NCI-H1092 (cell line): ENCODE data around the gene POR.
"Not testable (repeated sequence)": the region's sequence is repeated elsewhere in the genome, so short reads cannot be mapped to it uniquely, and the experiment has no call there.

ENCODE experiments used
- DNase-seq: peaks from one replicate; lab custom pipeline; 2025; lab: John Stamatoyannopoulos, UW

POR gene

DNA sequence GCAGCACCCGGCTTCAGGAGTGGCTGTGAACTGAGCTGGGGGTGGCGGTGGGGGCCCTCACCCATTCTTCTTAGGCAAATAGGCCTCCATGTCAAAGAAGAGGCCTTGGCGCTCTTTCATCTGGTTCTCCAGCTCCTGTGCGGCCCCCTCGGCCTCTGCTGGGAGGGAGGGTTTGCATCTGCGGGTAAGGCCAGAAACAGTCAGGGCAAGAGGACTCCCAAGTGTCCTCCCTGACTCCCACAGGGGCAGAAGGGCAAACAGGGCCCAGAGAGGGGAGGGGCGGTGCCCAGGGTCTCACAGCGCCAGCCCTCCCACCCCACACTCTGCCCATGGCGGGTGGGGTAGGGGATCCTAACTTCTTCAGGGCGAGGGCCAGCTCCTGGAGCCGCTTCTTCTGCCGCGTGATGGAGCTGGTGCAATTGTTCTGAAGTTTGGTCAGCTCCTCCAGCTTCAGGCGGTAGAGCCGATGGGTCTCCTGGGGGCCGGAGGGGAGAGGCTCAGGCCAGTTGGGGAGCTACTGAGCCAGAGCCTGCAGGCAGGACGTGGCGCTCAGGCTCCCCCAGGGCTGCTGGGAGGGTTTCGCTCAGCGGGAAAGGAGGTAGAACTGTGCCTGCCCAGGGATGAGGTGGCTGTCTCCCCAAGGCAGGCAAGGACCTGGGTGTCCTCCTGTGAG, 77.3 kb downstream of the POR start:
- no peak for DNase-seq

GRCh38 chr7:75993689-75994387, 78.9 kb downstream of the POR start:
- no peak for DNase-seq

GRCh38 chr7:75994388-75995051, 79.6 kb downstream of the POR start, which contains the start of gene TMEM120A:
Gene TMEM120A, minus strand, starts transcription at chr7:75994595. Its CDS starts 25 bp downstream, at chr7:75994570.
- peak; percentile 88 for DNase-seq

- DNase-seq: no peak
These were observed 80.1 kb downstream of the POR start for GRCh38 chr7:75995052-75995471.

DNA sequence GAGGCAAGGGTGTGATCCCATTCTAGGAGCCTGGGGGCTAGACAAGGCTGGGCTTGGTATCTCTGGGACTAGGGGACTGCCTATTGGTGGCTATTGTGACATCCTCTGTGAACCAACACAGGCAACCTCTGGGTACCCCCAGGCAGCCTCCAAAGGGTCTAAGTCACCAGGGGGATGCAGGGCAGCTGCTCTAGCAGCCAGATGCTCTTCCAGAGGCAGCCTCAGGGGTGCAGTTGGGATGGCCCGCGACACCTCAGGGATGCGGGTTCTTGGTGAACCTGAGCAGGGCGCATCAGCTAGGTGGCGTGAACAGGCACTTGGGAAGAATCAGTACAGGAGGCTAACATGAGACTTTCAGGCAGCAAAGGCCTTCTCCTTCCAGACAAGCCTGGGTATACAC, 81.0 kb downstream of the POR start:
- DNase-seq: no peak

GRCh38 chr7:75996476-75996875, 81.5 kb downstream of the POR start:
- no peak for DNase-seq

DNA sequence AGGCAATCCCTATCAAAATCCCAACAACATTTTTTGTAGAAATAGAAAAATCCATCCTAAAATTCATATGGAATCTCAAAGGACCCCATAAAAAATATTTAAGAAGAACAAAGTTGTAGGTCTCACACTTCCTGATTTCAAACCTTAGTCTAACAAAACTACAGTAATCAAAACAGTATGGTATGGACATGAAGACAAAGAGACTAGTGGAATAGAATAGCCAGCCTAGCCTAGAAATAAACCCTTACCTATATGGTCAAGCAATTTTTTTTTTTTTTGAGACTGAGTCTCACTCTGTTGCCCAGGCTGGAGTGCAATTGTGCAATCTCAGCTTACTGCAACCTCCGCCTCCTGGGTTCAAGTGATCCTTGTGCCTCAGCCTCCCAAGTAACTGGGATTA, 83.1 kb downstream of the POR start:
- DNase-seq: no peak

- DNase-seq: no peak
These were observed 85.6 kb downstream of the POR start for GRCh38 chr7:76000566-76000965.

GRCh38 chr7:76002139-76002538, 87.2 kb downstream of the POR start:
- no peak for DNase-seq

DNA sequence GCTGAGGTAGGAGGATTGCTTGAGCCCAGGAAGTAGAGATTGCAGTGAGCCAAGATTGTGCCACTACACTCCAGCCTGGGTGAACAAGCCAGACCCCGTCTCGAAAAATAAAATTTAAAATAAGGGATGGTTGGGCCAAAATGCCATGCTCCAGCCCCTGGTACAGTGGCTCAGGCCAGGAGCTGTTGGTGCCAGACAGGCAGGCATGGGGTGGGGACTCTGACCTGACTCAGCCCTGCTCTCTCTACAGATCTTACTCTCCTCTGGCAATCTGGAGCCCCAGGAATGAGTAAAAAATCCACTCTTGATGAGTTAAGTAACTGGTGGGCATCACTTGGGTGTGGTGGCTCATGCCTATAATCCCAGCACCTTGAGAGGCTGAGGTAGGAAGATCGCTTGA, 87.9 kb downstream of the POR start:
- no peak for DNase-seq

DNA sequence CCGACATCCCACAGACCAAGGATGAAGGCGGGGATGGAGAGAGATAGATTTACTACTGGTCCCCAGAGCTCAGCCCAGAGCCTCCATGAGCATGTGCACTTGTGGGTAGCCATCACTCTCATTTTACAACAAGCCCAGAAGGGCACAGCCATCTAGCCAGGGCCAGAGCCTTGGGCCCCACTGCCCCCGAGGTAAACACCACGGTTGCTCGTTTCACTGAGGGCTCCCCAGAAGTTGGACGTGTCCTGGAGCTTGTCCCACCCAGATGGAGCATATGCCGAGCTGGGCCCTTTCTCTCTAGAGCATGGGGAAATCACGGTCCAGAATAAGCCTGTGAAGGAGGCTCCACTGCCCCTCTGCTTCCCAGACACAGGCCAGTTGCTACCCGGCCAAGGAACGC, 88.4 kb downstream of the POR start:
- DNase-seq: no peak

DNA sequence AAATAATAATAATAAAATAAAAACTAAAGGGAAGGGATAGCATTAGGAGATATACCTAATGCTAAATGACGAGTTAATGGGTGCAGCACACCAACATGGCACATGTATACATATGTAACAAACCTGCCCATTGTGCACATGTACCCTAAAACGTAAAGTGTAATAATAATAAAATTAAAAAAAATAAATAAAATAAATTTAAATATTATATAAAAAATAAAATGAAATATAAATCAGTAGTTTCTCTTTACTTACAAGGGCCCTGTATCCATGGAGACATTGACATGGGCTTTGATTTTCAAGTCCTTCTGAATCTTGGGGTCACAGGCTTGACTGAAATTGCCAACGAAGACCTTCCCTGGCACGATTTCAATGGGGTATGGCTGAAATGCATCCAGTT, 90.0 kb downstream of the POR start:
- not testable (repeated sequence) for DNase-seq

- DNase-seq: no peak
These were observed 93.3 kb downstream of the POR start for GRCh38 chr7:76008156-76008687.

DNA sequence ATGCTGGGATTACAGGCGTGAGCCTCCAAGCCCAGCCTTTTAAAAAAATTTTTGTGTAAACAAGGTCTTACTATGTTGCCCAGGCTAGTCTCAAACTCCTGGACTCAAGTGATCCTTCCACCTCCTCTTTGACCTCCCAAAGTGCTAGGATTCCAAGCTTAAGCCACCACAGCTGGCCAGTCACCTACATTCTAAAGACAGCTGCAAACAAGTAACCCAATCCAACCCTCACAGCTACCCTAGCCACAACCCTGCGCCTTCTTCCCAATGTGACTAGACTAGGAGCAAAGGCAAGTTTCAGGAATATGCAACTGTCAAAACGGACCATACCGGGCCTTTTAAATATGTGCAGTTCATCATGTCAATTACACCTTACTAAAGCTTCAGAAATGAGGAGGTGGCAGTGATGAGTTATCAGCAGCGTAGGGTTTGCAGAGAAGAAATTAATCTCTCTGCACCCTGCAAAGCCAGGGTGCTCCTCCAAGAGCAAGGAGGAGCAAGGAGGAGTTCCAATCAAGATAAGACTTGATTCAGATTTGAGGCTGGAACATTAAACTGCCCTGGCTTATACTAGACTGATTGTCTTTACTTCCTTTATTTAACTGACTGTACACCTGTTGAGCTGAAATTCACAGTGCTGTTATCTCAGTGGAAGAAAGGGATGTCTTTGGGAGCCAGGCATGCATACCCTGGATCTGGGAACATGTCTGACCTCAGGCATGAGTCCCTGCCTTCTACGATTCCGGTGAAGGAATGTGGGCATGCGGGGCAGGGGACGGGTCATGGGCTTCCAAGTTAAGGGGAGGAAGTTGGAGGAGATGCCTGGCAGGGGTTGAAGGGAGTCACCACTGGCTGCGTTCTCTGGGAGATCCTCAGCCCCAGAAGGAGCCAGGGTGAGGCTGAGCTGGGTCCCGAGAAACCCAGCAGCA, 95.0 kb downstream of the POR start:
- DNase-seq: no peak

DNA sequence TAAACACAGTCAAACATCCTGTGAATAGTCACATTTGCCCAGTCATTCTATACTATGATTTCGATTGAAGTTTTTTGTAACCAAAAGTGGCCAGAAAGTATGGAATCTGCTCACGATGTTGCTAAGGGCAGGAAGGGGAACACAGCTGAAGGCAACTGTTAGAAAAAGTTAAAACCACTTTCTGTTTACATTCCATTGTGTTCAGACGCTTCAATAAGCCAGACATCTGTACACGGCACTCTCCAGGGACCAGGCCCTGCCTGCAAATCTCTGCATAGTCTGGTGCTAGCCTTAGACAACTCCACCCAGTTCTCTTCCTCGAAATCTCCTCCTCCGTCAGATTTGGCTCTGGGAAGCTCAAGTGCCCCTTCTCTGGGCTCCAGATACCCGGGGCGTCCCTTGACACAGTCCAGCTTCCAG, 96.5 kb downstream of the POR start:
- no peak for DNase-seq

DNA sequence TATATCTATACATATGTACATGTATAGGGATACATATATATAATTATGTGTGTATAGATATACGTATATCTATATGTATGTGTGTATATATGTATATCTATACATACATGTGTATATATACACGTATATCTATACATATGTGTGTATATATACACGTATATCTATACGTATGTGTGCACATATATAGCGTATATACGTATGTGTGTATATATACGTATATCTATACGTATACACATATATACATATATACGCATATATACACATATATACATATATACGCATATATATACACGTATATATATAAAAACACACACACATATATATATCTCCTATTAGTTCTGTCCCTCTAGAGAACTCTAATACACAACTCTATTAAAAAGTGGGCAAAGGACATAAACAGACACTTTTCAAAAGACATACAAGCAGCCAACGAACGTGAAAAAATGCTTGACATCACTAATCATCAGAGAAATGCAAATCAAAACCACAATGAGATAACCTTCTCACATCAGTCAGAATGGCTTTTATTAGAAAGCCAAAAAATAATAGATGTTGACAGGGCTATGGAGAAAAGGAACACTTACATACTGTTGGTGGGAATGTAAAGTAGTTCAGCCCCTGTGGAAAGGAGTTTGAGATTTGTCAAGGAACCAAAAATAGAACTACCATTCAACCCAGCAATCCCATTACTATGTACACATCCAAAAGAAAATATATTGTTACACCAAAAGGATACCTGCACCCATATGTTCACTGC, 101.4 kb downstream of the POR start:
- no peak for DNase-seq

DNA sequence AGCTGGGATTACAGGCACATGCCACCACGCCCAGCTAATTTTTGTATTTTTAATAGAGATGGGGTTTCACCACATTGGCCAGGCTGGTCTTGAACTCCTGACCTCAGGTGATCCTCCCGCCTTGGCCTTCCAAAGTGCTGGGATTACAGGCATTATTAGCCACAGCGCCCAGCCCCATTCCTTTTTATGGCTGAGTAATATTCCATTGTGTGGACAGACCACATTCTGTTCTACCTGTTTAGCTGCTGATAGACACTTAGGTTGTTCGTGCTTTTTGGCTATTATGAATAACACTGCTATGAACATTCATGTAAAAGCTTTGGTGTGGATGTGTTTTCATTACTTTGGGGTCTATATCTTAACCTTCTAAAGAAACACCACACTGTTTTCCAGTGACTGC, 103.6 kb downstream of the POR start:
- DNase-seq: not testable (repeated sequence)

GRCh38 chr7:76020031-76020714, 105.2 kb downstream of the POR start:
- DNase-seq: peak; percentile 48

- no peak for DNase-seq
These were observed 107.2 kb downstream of the POR start for GRCh38 chr7:76022026-76022780.

- DNase-seq: no peak
These were observed 108.0 kb downstream of the POR start for GRCh38 chr7:76023002-76023401.
